NCI-H748 (cell line): Measurements from ENCODE around the gene NAT14.

Experiments used
- DNase-seq: peaks from one replicate; lab custom pipeline; 2025; ENCODE audit not compliant: unreplicated experiment; lab: John Stamatoyannopoulos, UW

NAT14 gene

GRCh38 chr19:55452749-55453346 is 32.1 kb upstream of the NAT14 start:
- DNase-seq, result peak; percentile 99

GRCh38 chr19:55453511-55454260 is 31.3 kb upstream of the NAT14 start:
- no peak for DNase-seq

- DNase-seq, result peak; percentile 74
These were observed 30.2 kb upstream of the NAT14 start for GRCh38 chr19:55454787-55455243.

GRCh38 chr19:55455576-55456235 is 29.3 kb upstream of the NAT14 start:
- no peak for DNase-seq

- DNase-seq, result no peak
These were observed 28.6 kb upstream of the NAT14 start for GRCh38 chr19:55456347-55456746.

GRCh38 chr19:55457683-55458457 is 27.1 kb upstream of the NAT14 start:
- no peak for DNase-seq

- no peak for DNase-seq
These were observed 25.4 kb upstream of the NAT14 start for GRCh38 chr19:55459551-55459949.

- peak; percentile 68 for DNase-seq
These were observed 24.9 kb upstream of the NAT14 start for GRCh38 chr19:55459950-55460657.

GRCh38 chr19:55460670-55461258 is 24.2 kb upstream of the NAT14 start:
- DNase-seq, result peak; percentile 93

GRCh38 chr19:55461259-55461973 is 23.6 kb upstream of the NAT14 start, which contains the start of gene ISOC2:
TSS of gene ISOC2 (minus strand) at chr19:55461642. CDS start at chr19:55456486, 5,156 bp downstream.
- peak; percentile 100 for DNase-seq

GRCh38 chr19:55461974-55462626 is 22.9 kb upstream of the NAT14 start:
- peak; percentile 49 for DNase-seq

- DNase-seq, result no peak
These were observed 22.3 kb upstream of the NAT14 start for GRCh38 chr19:55462722-55463121.

- DNase-seq, result no peak
These were observed 21.4 kb upstream of the NAT14 start for GRCh38 chr19:55463583-55464031.

GRCh38 chr19:55464039-55464661 is 20.8 kb upstream of the NAT14 start:
- DNase-seq, result no peak

- DNase-seq, result peak; percentile 40
These were observed 20.3 kb upstream of the NAT14 start, which contains the start of gene C19orf85 for GRCh38 chr19:55464662-55465054. TSS of gene C19orf85 (minus strand) at chr19:55464751. CDS start at chr19:55464554, 197 bp downstream.

GRCh38 chr19:55465460-55466240 is 19.3 kb upstream of the NAT14 start:
- no peak for DNase-seq

- DNase-seq, result no peak
These were observed 18.8 kb upstream of the NAT14 start for GRCh38 chr19:55466241-55466614.
